VCaP (cell line): Measurements from ENCODE around the gene NDUFAB1.
"Not testable (repeated sequence)": the region's sequence is repeated elsewhere in the genome, so short reads cannot be mapped to it uniquely, and the experiment has no call there.

Experiments used
- H3K27ac ChIP-seq: fragments of 450-650 bp; 2 replicates; pipeline ENCODE4 v1.5.1; 2017
- TF ChIP-seq, protein P1 (sequence below): fragments of 450-650 bp; conservative IDR thresholded peaks from 2 replicates; pipeline ENCODE4 v1.5.1; 2017; ENCODE audit warnings: mild to moderate bottlenecking, moderate library complexity

Gene NDUFAB1

DNA sequence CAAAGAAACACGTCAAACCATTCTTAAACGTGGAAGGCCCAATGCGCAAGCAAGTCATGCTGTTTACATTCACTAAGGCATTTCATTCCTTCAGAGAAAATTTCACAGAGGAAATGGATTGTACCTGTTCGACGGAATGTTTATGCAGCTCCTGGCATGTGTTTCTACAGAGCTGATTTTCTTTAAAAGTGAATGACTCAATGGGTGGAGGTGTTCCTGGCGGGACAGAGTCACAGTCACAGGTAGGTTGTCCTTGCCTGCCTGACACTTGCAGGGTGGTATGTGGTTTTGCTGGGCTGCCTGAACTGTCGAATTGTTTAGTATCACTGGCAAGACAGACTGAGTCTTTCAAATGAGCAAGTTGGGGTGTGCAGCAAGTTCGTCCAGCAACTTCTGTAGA is 33.4 kb upstream of the NDUFAB1 start:
- no peak overlapping the region for H3K27ac ChIP-seq
- TF ChIP-seq, protein P1, sequence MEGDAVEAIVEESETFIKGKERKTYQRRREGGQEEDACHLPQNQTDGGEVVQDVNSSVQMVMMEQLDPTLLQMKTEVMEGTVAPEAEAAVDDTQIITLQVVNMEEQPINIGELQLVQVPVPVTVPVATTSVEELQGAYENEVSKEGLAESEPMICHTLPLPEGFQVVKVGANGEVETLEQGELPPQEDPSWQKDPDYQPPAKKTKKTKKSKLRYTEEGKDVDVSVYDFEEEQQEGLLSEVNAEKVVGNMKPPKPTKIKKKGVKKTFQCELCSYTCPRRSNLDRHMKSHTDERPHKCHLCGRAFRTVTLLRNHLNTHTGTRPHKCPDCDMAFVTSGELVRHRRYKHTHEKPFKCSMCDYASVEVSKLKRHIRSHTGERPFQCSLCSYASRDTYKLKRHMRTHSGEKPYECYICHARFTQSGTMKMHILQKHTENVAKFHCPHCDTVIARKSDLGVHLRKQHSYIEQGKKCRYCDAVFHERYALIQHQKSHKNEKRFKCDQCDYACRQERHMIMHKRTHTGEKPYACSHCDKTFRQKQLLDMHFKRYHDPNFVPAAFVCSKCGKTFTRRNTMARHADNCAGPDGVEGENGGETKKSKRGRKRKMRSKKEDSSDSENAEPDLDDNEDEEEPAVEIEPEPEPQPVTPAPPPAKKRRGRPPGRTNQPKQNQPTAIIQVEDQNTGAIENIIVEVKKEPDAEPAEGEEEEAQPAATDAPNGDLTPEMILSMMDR, result no peak

DNA sequence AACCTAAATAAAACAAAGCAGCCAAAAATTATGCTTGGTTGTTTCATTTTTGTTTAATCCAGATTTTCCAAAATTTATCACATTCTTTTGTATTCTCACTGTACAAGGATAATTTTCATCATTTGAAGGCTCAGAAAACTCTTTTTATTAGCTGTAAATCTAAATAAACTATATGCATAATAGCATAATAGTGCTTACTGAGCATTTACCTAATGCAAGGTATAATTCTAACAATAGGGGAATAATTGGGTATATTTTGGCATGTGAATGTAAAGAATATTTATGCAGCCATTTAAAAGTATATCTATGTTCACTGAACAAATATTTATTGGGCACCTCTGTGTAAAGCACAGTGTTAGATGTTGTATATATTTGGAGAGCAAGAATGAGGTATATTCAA is 28.0 kb upstream of the NDUFAB1 start:
- TF ChIP-seq, protein P1, result no peak
- H3K27ac ChIP-seq, result no peak overlapping the region

DNA sequence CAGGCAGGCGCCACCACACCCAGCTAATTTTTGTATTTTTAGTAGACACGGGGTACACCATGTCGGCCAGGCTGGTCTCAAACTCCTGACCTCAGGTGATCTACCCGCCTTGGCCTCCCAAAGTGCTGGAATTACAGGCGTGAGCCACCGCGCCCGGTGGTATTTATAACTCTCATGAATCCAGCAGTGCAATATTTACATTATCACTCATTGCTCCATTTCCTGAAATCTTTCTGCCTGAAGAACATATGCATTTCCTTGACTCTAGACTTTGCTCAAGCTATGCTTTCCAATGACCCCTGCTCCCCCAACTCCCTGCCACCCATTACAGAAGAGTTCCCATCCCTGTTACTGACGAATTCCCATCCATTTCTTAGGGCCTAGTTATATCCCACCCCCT is 19.7 kb upstream of the NDUFAB1 start:
- no peak overlapping the region for H3K27ac ChIP-seq
- TF ChIP-seq, protein P1, result no peak

DNA sequence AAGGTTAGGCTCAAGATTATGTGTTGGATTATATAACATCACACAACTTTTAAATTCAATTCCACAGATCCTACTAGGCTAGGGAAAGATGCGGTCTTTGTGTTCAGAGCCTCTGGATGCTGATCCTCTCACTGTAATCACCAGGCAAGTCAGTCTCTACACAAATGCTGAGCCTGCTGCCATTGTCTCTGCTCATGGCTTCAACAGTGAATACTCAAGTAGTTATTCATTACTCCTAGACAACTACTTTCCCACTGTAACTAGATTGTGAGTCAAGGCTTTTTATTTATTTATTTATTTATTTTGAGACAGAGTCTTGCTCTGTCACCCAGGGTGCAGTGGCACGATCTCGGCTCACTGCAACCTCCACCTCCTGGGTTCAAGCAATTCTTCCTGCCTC is 15.8 kb upstream of the NDUFAB1 start:
- no peak overlapping the region for H3K27ac ChIP-seq
- TF ChIP-seq, protein P1, result no peak

DNA sequence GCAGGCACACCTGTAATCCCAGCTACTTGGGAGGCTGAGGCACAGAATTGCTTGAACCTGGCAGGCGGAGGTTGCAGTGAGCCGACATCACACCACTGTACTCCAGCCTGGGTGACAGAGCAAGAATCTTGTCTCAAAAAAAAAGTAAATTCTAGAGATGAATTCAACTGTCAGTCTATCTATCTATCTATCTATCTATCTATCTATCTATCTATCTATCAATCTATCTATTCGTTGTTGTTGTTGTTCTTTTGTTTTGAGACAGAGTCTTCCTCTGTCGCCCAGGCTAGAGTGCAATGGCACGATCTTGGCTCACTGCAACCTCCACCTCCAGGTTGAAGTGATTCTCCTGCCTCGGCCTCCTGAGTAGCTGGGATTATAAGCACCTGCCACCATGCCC is 14.8 kb upstream of the NDUFAB1 start:
- not testable (repeated sequence) for H3K27ac ChIP-seq

DNA sequence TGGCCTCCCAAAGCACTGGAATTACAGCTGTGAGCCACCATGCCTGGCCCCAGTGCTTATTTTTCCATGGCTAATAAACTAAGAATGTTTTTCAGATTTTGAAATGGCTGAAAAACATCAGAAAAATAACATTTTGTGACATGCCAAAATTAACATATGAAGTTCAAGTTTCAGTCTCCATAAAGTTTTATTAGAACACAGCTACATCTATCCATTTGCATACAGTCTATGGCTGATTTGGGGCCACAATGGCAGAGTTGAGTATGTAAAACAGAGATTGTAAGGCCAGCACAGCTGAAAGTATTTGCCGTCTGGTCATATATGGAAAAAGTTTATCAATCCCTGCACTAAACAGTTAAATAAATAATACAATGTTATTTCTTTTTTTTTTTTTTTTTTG is 13.8 kb upstream of the NDUFAB1 start:
- TF ChIP-seq, protein P1, result no peak
- H3K27ac ChIP-seq, result no peak overlapping the region

DNA sequence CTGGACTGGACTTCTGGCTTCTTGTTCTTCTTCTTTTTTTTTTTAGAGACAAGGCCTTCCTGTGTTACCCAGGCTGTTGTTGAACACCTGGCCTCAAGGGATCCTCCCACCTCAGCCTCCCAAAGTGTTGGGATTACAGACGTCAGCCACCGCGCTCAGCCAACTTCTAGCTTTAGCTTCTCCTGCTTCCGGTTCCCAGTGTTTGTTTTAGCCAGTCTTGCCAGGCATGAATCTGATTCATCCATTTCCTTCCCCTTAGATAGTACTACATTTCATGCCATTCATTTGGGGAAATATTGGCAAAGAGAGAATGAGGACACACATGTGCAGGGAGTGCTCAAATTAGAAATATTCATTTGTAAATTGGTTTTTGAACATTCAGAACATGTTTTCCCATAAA is 12.1 kb upstream of the NDUFAB1 start:
- TF ChIP-seq, protein P1, result no peak
- H3K27ac ChIP-seq, result no peak overlapping the region

DNA sequence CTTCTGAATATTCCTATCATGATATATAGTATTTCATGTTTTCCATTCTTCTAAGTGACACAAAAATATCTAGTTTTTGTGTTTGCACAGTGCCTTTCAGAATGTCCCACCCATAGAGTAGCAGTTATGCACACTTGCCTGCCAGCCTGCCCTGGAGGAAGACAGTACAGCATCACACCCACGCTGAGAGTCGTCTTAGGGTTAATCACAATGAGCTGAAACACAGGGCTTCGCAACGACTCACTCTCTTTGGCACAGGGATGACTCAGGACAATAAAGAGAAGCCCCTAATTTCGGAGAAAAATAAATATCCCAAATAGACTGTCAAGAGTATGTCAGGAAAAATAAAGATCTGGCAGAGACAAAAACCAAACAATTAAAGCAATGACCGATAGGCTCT is 11.6 kb upstream of the NDUFAB1 start:
- TF ChIP-seq, protein P1, result no peak

More for the DNA sequence above, 11.6 kb upstream of the NDUFAB1 start:
- H3K27ac ChIP-seq, result no peak overlapping the region
